ENCODE measurements around the gene OR2AT4.
A peak's percentile ranks its signal among the peaks of the same experiment; 100 is the strongest.
"Not testable (repeated sequence)": the region's sequence is repeated elsewhere in the genome, so short reads cannot be mapped to it uniquely, and the experiment has no call there.

OR2AT4 gene

GRCh38 chr11:75096456-75097172 lies at the start of gene OR2AT4:
OR2AT4 (minus strand) TSS chr11:75096876.
- no peak for DNase-seq

GRCh38 chr11:75145972-75146519 lies 49.4 kb upstream of the OR2AT4 start:
- DNase-seq: no peak

- no peak for DNase-seq
These were observed 48.7 kb upstream of the OR2AT4 start for GRCh38 chr11:75145196-75145971.

- no peak for DNase-seq
These were observed 48.0 kb upstream of the OR2AT4 start for GRCh38 chr11:75144716-75145014.

- no peak for DNase-seq
These were observed 46.7 kb upstream of the OR2AT4 start for GRCh38 chr11:75143420-75143731.

GRCh38 chr11:75142714-75143419 lies 46.2 kb upstream of the OR2AT4 start:
- DNase-seq: peak; percentile 94

GRCh38 chr11:75141166-75141565 lies 44.5 kb upstream of the OR2AT4 start:
- no peak for DNase-seq

- peak; percentile 26 for DNase-seq
These were observed 43.8 kb upstream of the OR2AT4 start for GRCh38 chr11:75140269-75141138.

GRCh38 chr11:75135651-75136050 lies 39.0 kb upstream of the OR2AT4 start:
- no peak for DNase-seq

- no peak for DNase-seq
These were observed 38.5 kb upstream of the OR2AT4 start for GRCh38 chr11:75135021-75135650.

GRCh38 chr11:75133976-75134375 lies 37.3 kb upstream of the OR2AT4 start:
- DNase-seq: no peak

GRCh38 chr11:75132080-75132479 lies 35.4 kb upstream of the OR2AT4 start:
- no peak for DNase-seq

- no peak for DNase-seq
These were observed 29.9 kb upstream of the OR2AT4 start for GRCh38 chr11:75126564-75126963.

GRCh38 chr11:75118577-75118976 lies 21.9 kb upstream of the OR2AT4 start:
- DNase-seq: no peak

GRCh38 chr11:75114465-75114864 lies 17.8 kb upstream of the OR2AT4 start:
- DNase-seq: no peak

GRCh38 chr11:75113030-75113429 lies 16.4 kb upstream of the OR2AT4 start:
- DNase-seq: no peak

- no peak for DNase-seq
These were observed 15.5 kb upstream of the OR2AT4 start for GRCh38 chr11:75112200-75112599.

GRCh38 chr11:75107187-75107586 lies 10.5 kb upstream of the OR2AT4 start:
- peak; percentile 15 for DNase-seq

GRCh38 chr11:75105967-75106681 lies 9.4 kb upstream of the OR2AT4 start:
- not testable (repeated sequence) for DNase-seq

- no peak for DNase-seq
These were observed 8.8 kb upstream of the OR2AT4 start for GRCh38 chr11:75105462-75105925.

GRCh38 chr11:75103380-75104026 lies 6.8 kb upstream of the OR2AT4 start:
- DNase-seq: peak; percentile 66

All from fibroblast of skin of right quadriceps (primary cell).